GM18868 (cell line): ENCODE results near the gene ARFGAP3.

Source experiments
- ATAC-seq: cut with Tn5 transposase; IDR thresholded peaks from one replicate; pipeline ENCODE4 v1.9.1; 2021; ENCODE audit warnings: mild to moderate bottlenecking, moderate library complexity; ENCODE audit not compliant: unreplicated experiment

Gene ARFGAP3

GRCh38 chr22:42865536-42865935 lies 8.5 kb upstream of the ARFGAP3 start:
- no peak for ATAC-seq

DNA sequence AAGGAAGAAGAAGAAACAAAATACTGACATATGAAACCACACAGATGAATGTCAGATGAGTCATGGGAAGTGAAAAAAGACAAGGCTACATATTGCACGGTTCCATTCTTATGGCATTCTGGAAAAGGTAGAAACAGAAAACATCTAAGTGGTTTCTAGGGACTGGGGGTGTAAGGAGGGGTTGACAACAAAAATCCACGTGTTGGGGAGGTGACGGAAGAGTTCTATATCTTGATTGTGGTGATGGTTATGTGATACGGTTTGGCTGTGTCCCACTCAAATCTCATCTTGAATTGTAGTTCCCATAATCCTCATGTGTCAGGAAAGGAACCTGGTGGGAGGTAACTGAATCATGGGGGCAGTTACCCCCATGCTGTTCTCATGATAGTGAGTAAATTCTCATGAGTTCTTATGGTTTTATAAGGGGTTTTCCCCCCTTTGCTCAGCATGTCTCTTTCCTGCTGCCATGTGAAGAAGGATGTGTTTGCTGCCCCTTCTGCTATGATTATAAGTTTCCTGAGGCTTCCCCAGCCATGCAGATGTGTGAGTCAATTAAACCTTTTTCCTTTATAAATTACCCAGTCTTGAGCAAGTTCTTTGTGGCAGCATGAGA lies 6.4 kb upstream of the ARFGAP3 start:
- ATAC-seq = no peak

GRCh38 chr22:42862045-42862734 lies 5.1 kb upstream of the ARFGAP3 start:
- ATAC-seq = no peak

DNA sequence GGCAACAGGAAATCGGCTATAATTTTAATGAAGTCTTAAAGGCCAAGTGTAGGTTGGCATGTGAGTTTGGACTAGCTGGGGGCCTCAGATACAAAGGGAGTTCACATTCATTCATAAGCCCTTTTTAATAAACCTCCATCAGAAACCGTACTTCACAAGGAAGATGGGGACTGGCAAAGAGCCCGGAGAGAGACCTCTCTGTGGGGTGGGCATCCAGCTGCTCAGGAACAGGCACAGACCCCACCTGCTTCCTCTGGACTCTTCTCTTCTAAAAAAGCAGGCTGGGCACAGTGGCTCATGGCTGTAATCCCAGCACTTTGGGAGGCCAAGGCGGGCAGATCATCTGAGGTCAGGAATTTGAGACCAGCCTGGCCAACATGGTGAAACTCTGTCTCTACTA lies 3.9 kb upstream of the ARFGAP3 start:
- no peak for ATAC-seq

DNA sequence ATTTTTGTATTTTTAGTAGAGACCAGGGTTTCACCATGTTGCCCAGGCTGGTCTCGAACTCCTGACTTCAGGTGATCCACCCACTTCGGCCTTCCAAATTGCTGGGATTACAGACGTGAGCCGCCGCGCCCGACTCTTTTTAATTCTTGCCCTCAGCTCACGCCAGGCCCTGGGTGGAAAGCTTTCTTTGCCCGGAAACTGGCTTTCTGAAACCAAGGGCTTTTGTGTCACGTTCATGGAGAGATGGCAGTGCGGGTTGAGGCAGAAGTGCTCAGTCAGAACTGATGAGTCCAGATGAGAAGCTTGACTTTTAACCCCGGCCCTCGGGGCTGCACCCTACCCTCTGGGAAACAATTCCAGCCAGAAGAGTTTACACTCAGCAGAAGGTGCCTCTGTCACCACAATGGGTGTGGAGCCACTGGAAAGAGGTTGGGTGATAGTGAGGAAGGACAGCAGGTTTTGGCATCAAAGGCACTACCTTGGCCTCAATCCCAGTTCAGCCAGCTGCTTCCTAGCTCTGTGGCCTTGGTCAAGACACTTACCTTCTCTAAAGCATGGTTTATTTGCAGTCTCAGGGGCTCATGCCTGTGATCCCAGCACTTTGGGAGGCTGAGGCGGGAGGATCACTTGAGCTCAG lies 890 bp upstream of the ARFGAP3 start:
- ATAC-seq = no peak

GRCh38 chr22:42856179-42856864 lies 751 bp downstream of the ARFGAP3 start:
- ATAC-seq = peak; percentile 24

DNA sequence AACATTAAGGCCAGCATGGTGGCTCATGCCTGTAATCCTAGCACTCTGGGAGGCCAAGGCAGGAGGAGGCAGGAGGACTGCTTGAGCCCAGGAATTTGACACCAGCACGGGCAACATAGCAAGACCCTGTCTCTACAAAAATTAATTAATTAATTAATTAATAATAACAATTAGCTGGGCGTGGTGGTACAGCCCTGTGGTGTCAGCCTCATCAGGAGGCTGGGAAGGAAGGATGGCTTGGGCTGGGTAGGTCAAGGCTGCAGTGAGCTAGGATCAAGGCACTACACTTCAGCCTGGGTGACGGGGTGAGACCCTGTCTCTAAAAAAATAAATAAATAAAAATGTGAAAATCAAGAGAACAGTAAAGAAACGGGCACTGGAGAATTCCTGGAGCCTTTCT lies 1.4 kb downstream of the ARFGAP3 start:
- ATAC-seq = no peak

DNA sequence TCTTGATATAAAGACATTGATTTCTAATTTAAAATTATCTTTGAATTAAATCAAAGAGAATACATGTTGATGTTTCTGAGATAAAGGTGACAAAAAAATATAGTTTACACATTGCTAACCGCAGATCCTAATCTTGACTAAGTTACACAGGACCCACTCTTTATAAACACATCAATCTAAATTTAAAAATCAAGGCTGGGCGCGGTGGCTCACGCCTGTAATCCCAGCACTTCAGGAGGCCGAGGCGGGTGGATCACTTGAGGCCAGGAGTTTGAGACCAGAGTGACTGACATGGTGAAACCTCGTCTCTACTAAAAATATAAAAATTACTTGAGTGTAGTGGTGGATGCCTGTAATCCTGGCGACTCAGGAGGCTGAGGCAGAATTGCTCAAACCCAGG lies 1.9 kb downstream of the ARFGAP3 start:
- ATAC-seq = no peak

GRCh38 chr22:42848941-42849550 lies 8.0 kb downstream of the ARFGAP3 start:
- ATAC-seq = no peak

DNA sequence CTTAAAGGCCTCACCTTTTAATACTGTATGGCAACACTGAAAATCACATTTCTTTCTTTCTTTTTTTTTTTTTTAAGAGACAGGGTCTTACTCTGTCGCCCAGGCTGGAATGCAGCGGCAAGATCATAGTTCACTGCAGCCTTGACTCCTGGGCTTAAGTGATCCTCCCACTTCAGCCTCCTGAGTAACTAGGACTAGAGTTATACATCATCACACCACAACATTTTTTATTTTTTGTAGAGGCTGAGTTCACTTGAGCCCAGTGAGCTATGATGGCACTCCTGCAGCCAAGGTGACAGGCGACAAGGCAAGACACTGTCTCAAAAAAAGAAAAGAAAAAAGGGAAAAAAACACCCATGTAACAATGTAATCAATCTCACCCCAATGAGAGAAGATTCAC lies 10.0 kb downstream of the ARFGAP3 start:
- ATAC-seq = no peak

GRCh38 chr22:42844756-42845155 lies 12.3 kb downstream of the ARFGAP3 start:
- no peak for ATAC-seq

DNA sequence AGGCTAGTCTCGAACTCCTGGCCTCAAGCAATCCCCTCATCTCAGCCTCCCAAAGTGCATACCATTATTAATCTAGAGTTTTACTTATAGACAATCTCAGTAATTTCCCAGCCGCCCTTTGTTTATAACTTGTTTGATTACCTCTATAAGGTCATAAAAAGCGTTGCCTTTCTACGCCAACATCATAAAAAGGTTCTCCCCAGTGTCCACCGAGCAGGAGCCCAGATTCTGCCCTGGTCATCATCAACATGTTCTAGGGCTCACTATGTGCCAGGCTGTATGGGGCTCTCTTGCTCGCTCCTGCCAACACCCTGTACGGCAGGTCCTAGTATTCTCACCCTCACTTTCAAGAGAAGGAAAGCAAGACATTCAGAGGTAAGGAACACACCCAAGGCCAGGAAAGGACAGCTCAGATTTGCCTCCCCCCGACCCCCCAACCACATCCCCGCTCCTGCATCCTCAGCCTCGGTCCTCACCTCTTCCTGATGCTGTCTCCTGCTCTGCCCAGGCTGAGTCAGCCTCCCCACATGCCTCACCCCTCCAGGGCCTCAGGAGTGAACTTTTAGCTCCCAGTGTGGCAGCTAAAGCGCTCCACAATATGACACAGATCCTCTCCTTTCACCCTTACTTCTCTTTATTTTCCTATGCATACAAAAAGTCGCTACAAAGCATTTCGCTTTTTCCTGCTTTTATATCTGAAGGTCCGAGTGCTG lies 14.3 kb downstream of the ARFGAP3 start:
- ATAC-seq = no peak

GRCh38 chr22:42841444-42841843 lies 15.6 kb downstream of the ARFGAP3 start:
- ATAC-seq = no peak

DNA sequence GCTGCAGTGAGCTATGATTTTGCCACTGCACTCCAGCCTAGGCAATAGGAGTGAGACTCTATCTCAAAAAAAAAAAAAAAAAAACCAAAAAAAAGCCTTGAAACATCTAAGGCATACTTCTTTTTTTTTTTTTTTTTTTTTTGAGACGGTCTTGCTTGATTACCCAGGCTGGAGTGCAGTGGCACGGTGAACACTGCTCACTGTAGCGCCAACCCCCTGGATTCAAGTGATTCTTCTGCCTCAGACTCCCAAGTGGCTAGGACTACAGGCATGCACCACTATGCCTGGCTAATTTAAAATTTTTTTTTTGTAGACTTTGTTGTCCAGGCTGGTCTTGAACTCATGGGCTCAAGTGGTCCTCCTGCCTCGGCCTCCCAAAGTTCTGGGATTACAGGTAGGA lies 19.5 kb downstream of the ARFGAP3 start:
- ATAC-seq = no peak

- no peak for ATAC-seq
Measured at GRCh38 chr22:42836026-42836425, 21.0 kb downstream of the ARFGAP3 start.

DNA sequence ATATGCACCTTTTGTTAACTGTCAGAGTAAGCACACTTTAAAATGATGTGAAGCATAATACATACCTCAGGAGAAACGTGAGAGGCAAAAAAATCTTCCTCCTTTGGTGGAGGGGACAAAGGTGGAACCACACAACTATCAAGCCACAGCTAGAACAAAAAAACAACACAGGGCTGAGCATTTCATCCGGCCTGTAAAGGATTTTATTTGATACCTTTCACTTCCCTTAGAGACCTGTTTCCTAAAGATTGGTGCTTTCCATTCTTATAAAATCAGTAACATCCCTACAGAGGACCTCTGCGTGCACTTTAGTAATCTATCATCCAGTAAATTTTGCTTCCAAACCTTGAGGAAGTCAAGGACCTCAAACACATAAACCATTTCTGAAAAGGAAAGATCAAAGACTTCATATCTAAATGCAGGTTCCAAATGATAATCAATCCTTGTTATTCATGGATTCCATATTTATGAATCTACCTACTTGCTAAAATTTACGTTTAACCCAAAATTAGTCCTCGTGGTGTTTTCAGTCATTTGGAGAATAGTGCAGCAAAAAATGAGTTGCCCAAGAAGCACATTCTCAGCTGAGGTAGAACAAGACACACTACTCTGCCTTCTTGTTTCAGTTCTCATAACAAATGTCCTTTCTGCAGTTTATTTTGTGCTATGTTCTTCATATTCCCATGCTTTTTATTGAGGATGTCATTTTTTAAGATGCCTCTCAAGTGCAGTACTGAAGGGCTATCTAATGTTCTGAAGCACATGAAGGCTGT lies 22.7 kb downstream of the ARFGAP3 start:
- no peak for ATAC-seq

DNA sequence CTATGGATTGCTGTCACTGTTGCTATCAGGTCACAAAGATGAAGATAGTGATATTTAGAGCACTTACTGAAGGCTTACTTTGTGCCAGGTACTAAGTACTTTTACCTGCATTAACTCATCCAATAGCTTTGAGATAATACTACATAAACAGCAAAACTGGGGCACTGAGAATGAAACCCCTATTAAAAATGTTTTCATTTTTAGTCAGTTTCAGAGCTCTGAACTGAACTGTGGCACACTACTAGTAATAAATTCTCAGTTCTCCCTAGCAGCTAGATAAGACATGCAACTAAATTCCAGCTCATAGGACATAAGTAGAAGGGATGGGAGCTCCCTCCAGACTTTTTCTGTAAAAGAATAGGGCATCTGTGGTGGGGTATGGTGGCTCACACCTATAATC lies 24.0 kb downstream of the ARFGAP3 start:
- no peak for ATAC-seq

- ATAC-seq = no peak
Measured at GRCh38 chr22:42831712-42832111, 25.4 kb downstream of the ARFGAP3 start.

GRCh38 chr22:42830161-42830560 lies 26.9 kb downstream of the ARFGAP3 start:
- ATAC-seq = no peak

- no peak for ATAC-seq
Measured at GRCh38 chr22:42829302-42829701, 27.8 kb downstream of the ARFGAP3 start.
